ENCODE data around the gene ARHGAP4. TPM values are rescaled to one million over a fixed set of nuclear protein-coding genes. Genes with fewer than 3 reads are reported as not detected.

ARHGAP4 gene
- total and polyA plus RNA-seq, 2 donors from 2014 or later: 38.3 to 73.0 TPM

DNA sequence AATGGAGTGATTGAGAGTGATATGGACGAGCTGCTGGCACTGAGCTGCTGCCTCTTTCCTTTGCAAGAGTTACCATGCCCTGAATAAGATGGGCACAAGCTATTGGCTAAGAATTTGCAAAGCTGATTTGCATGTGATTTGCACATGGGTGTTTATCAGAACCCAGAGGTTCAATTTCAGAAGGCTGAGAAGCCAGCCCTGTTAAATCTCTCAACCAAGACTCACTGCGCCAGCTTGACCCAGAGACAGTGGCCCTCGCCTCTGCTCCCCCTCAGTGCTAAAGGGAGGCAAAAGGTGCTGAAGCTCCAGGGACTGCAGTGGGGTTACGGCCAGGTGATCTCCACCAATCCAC lies 701 bp downstream of the ARHGAP4 start:
- DNase-seq (no peak), FAIRE-seq (no peak)
- H3K4me1 ChIP-seq (ENCODE audit: control insufficient read depth in 2 of 3, insufficient read depth in 2 of 3, low read depth in 1 of 3, low read length in 3 of 3): peaks cover 0 to 24% (median 7%) of the 10 kb centered on the region in 3 donors
- H3K27me3 ChIP-seq (ENCODE audit: control insufficient read depth, insufficient read depth, low read length): no peaks in the 10 kb centered on the region
- H3K4me3 ChIP-seq (ENCODE audit: low read length in 3 of 3): peak overlapping the region in 2 of 3 donors; percentile 25 to 56
- TF ChIP-seq, protein P1, sequence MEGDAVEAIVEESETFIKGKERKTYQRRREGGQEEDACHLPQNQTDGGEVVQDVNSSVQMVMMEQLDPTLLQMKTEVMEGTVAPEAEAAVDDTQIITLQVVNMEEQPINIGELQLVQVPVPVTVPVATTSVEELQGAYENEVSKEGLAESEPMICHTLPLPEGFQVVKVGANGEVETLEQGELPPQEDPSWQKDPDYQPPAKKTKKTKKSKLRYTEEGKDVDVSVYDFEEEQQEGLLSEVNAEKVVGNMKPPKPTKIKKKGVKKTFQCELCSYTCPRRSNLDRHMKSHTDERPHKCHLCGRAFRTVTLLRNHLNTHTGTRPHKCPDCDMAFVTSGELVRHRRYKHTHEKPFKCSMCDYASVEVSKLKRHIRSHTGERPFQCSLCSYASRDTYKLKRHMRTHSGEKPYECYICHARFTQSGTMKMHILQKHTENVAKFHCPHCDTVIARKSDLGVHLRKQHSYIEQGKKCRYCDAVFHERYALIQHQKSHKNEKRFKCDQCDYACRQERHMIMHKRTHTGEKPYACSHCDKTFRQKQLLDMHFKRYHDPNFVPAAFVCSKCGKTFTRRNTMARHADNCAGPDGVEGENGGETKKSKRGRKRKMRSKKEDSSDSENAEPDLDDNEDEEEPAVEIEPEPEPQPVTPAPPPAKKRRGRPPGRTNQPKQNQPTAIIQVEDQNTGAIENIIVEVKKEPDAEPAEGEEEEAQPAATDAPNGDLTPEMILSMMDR (IDR thresholded peaks at IDR 0.05; ENCODE audit: borderline replicate concordance, extremely low read depth, insufficient read depth): no peak
- H3K9ac ChIP-seq (ENCODE audit: low read length in 3 of 3): no peak overlapping the region
- H3K9me3 ChIP-seq (ENCODE audit: control insufficient read depth in 2 of 3, insufficient read depth in 1 of 3, low read length in 3 of 3): no peaks in the 10 kb centered on the region
- intact Hi-C loops (cut with DNase I): no loop called here
- H3K27ac ChIP-seq (ENCODE audit: low read depth in 2 of 2, low read length in 2 of 2): peak overlapping the region in 1 of 2 donors; percentile 23
- peaks cover 0 to 2% (median 0%) of the 10 kb centered on the region in 3 donors for H3K36me3 ChIP-seq (ENCODE audit: control insufficient read depth in 2 of 3, insufficient read depth in 3 of 3, low read length in 3 of 3)

DNA sequence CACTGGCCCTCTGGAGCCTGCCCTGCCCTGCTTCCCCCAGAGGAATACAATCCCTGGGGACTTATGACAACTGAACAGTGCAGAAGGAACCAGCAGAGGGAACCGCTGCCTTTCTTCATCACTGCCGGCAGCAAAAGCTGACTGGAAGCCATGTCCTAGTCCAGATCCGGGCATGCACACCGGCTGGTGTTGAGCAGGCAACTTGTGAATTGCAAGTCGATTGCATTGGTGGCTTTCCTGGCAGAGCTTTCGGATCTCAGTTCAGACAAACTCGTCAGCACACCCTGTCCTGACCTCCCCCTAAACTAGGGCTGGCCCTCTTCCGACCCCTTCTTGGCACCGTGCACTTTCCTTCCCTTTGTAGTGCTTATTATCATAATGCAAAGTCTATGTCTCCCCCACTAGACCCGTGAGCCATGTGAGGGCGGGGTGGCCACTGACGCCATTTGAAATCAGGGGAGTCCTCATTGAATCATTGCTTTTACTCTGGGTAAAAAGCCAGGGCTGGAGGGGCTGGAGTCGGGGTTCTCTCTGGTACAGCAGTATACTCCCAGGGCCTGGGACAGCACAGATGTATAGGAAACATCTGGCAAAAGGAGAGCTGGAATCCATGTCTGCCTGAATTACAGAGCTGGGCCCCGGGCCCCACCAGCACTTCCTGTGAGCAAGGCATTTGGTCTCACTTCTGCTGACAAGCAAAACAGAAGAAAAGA lies 1.8 kb downstream of the ARHGAP4 start:
- no peak overlapping the region for H3K9ac ChIP-seq (ENCODE audit: low read length in 3 of 3)
- FAIRE-seq (no peak), DNase-seq (peak in 3 of 5 donors; percentile 44 to 75 (median 67))
- TF ChIP-seq, protein P1 (IDR thresholded peaks at IDR 0.05; ENCODE audit: borderline replicate concordance, extremely low read depth, insufficient read depth): peak; percentile 5
- no peaks in the 10 kb centered on the region for H3K9me3 ChIP-seq (ENCODE audit: control insufficient read depth in 2 of 3, insufficient read depth in 1 of 3, low read length in 3 of 3)
- H3K27ac ChIP-seq (ENCODE audit: low read depth in 2 of 2, low read length in 2 of 2): peak overlapping the region in 1 of 2 donors; percentile 28
- H3K36me3 ChIP-seq (ENCODE audit: control insufficient read depth in 2 of 3, insufficient read depth in 3 of 3, low read length in 3 of 3): no peaks in the 10 kb centered on the region
- intact Hi-C loops (cut with DNase I): no loop called here
- H3K4me3 ChIP-seq (ENCODE audit: low read length in 3 of 3): no peak overlapping the region
- H3K27me3 ChIP-seq (ENCODE audit: control insufficient read depth, insufficient read depth, low read length): no peaks in the 10 kb centered on the region
- peaks cover 0 to 24% (median 7%) of the 10 kb centered on the region in 3 donors for H3K4me1 ChIP-seq (ENCODE audit: control insufficient read depth in 2 of 3, insufficient read depth in 2 of 3, low read depth in 1 of 3, low read length in 3 of 3)

DNA sequence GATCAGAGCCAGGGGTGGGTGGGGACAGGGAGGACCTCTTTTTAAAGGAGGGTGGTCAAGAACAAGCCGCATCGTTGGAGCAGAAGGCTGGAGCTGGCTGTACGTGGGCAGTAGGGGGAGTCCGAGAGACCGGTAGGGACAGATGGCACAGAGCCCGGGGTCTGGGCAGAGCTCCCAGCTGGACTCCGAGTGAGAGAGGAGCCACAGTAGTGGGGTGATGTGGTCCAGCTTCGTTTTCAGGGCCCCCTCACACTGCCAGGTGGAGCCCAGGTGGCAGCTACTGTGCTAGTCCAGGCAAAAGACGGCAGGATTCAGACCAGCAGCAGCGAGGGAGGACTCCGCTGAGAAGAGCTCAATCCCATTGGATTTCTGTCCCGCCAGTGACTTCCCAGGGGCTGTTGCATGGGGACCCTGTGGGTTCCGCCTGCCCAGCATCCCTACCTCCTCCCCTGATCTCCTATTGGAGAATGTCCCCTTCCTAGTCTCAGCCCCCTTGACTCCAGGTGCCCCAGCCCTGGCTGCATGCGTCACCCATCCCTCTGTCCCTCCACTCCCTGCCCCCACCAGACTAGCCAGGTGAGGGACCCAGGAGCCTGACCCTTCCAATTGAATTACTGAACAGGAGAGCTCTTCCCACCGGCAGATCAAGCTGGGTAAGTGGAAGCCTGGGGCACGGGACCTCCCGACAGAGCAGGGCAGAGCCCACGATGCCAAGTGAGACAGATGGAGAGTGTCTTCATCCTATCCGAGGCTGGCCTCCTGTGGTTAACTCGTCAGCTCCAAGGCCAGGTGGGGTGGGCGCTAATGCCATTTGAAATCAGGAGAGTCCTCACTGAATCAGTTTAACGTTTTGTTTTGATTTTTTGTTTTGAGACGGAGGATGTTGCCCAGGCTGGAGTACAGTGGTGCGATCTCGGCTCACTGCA lies 2.9 kb downstream of the ARHGAP4 start:
- Histone ChIP-seq H3K27me3 (ENCODE audit: control insufficient read depth, insufficient read depth, low read length) (no peaks in the 10 kb centered on the region), H3K4me3 (ENCODE audit: low read length in 3 of 3) (no peak overlapping the region), H3K27ac (ENCODE audit: low read depth in 2 of 2, low read length in 2 of 2) (no peak overlapping the region), H3K9me3 (ENCODE audit: control insufficient read depth in 2 of 3, insufficient read depth in 1 of 3, low read length in 3 of 3) (no peaks in the 10 kb centered on the region), H3K9ac (ENCODE audit: low read length in 3 of 3) (no peak overlapping the region), H3K36me3 (ENCODE audit: control insufficient read depth in 2 of 3, insufficient read depth in 3 of 3, low read length in 3 of 3) (no peaks in the 10 kb centered on the region), H3K4me1 (ENCODE audit: control insufficient read depth in 2 of 3, insufficient read depth in 2 of 3, low read depth in 1 of 3, low read length in 3 of 3) (peaks cover 0 to 22% (median 3%) of the 10 kb centered on the region in 3 donors)
- FAIRE-seq (no peak), DNase-seq (peak in 2 of 5 donors; percentile 59 to 85)
- TF ChIP-seq, protein P1 (IDR thresholded peaks at IDR 0.05; ENCODE audit: borderline replicate concordance, extremely low read depth, insufficient read depth): peak; percentile 44
- intact Hi-C loops (cut with DNase I): no loop called here

Measured in kidney (tissue), 14 donors.